UCSD-AML1 (cell line): Measurements from ENCODE around the gene TRIM9.
"Not testable (repeated sequence)": the region's sequence is repeated elsewhere in the genome, so short reads cannot be mapped to it uniquely, and the experiment has no call there.

Experiments
- DNase-seq: peaks from one replicate; lab custom pipeline; 2025; ENCODE audit not compliant: unreplicated experiment; lab: John Stamatoyannopoulos, UW

TRIM9 gene

DNA sequence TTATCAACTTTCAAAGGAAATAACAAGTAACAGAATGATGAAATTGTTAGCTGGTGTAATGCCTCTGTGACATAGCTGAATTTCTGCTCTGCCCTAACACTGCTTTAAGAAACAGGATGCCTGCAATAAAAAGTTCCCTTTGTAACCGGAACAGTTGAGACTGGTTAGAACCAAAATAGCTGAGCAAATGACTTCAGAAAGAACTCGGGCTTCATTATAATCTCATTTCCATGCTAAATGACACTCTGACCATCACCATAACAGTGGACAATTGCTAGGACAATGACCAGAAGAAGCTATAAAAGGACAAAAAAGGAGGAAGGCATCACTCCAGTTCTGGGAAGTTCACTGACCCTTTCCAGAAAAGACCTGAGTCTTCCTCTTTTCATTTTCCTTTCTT lies 127.1 kb downstream of the TRIM9 start:
- DNase-seq: no peak

DNA sequence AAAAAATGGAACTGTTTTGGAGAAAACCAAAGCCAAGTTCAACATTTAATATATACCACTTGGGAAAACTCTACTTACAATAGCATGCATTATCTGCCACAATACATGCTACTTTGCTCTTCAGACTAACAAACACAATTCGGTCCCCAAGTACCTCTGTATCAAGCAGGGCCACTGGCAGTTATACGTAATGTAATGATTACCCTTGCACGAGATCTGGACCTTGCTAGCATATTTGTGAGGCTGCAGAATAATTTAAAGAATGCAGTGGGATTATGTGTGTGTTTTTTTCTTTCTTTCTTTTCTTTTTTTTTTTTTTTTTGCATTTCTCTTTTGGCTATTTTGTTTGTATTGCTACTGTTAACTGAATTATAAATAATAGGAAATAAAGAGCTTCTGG lies 127.8 kb downstream of the TRIM9 start:
- no peak for DNase-seq

DNA sequence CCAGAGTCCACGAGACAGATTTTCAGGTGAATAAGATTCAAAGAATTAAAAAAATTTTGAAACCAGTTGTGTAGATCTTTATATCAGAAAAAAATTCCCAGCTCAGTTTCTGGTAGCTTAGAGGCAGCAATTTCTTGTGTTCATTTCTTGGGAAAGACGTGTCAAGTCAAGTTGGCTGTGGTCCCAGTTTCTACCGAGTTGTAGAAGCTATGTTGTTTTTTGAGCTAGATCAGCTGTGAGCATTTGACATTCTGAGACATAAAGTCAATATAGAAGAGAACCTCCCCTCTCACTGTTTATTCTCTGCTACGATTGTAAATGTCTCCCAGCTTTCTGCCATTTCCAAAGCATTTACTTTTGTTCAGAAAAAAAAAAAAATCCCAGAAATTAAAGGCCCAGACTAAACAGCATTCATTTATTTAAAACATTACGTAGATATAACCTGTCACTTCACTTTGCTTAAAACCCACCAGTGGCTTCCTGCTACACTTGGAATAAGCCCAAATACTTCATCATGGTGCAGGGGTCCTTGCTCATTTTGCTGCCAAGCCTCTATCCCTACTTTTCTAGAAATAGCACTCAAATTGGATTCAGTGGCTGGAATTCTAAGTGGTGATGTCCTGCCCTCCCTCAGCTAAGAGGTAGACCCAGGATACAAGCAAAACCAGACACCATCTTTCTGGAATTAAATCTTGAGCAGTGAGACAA lies 130.1 kb downstream of the TRIM9 start:
- DNase-seq: no peak

DNA sequence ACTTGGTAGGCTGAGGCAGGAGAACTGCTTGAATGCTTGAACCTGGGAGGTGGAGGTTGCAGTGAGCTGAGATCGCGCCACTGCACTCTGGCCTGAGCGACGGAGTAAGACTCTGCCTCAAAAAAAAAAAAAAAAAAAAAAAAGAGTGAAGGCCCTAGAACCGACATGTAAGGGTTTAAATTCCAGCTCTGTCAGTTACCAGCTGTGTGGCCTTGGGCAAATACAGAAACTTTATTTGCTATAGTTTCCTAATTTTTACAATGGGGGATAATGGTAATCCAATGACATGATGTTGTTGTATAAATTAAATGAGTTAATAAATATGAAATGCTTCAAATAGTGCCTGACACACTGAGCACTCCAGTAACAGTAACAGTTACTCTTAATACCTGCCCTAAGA lies 131.0 kb downstream of the TRIM9 start:
- DNase-seq: no peak

DNA sequence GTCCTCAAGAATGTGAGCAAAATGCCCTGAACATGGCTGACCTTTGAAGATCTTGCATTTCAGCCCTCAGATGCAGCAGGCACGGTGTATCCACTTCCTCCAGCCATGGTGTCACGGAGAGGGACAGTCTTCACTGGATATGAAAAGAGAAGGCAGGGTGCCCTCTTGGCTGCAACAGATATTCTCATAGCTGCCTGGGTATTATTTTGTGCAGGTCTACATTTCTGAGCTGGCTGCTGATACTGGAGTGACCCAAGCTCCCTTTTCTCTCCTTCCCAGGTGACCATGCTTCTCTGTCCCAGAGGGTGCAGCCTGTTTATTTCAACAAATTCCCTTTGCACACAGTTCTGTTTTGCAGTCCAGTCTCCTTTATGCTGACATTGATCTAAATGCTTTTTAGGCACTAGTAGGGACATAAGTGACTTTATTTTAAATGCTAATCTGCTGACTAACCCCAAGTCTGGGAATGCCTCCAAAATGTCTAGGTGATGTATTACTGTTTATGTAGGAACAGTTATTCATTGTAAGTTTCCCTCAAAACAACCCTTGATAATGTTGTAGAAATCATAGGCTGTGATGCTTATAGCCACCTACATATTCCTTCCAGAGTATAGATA lies 133.2 kb downstream of the TRIM9 start:
- no peak for DNase-seq

DNA sequence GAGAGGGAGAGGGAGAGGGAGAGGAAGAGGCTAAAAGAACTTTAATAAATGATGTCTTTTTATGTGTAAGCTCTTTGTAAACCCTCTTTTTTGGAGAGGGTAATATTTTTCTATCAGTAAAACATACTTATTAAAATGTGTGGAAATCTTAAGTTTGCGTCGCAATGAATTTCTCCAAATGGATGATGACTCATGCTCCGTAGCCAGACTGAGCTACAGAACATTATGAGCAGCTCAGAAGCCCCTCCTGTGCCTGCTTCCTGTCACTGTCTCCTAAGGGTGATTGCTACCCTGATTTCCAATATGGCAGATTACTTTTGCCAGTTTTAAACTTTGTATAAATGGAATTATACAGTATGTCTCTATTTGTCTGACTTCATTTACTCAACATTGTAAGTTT lies 137.6 kb downstream of the TRIM9 start:
- DNase-seq: no peak

DNA sequence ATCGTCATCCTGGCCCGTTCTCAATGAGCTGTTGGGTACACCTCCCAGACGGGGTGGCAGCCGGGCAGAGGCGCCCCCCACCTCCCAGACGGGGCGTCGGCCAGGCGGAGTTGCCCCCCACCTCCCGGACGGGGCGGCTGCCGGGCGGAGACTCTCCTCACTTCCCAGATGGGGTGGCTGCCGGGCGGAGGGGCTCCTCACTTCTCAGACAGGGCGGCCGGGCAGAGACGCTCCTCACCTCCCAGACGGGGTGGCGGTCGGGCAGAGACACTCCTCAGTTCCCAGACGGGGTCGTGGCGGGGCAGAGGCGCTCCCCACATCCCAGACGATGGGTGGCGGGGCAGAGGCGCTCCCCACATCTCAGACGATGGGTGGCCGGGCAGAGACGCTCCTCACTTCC lies 138.5 kb downstream of the TRIM9 start:
- not testable (repeated sequence) for DNase-seq

DNA sequence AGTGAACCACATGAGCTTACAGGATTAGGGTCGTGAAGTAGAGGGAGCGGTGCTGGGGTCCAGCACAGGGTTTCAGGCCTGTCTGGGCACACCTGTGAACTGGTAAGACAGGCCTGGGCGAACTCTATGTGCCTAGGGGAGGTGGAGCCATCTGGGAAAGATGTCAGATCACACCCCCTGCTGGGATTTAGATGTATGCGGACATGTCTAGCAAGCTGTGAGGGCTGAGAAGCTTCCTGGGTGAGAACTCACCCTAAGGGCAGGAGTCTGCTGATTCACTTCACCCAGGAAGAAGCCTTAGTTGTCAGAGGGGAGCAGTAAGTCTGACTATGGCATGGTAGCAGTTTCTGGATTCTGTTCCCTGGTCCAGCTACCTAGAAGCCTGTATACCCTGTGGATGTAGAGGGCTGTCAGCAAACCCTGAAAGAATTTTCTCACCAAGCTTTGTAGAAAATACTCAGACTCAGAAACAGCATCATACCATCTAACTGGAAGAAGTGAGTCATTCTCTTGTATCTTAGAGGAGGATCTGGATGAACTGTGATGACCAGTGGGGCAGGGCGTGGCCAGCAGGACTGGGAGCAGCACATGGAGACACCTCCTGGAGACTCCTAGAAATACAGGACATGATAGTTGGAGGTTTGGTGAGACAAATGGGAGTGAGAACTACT lies 139.4 kb downstream of the TRIM9 start:
- DNase-seq: peak; percentile 51

DNA sequence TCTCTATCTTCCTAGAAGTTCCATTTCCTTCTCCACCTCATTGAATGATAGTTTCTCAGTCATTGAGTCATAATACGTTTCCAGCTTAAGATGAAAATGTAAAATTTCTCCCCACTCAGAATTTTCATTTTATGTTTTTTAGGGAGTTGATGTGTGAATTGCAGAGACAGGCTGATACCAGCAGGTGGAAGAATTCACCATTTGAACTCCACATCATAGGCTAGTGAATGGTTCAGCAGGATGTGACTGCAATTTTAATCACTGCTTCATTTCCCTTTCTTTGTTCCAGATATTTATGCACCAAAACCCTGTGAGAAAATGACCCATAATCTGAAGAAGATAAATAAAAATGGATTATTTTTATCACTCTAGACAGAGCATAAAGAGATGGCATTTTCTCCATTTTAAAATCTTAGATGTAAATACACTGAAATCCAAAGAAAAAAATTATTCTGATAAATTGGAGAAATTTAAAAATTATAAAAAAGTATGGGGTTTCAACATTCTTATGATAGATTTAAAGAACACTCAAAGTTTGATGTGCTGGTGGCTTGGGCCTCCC lies 140.0 kb downstream of the TRIM9 start:
- no peak for DNase-seq

DNA sequence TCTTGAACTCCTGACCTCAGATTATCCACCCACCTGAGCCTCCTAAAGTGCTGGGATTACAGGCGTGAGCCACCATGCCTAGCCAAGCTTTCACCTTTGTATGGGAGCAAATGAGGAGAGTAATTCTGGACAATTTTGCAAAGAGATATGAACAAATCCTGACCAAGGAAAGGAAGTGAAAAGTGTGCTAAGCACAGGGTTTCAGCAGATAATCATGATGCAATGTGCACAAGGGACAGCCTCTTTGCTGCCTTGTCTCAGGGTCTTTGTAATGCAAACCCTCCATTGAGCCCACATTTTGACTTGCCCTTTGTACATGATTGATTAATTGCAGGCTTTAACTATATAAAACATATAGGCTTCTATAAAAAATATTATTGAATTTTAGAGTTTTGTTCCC lies 141.4 kb downstream of the TRIM9 start:
- no peak for DNase-seq

DNA sequence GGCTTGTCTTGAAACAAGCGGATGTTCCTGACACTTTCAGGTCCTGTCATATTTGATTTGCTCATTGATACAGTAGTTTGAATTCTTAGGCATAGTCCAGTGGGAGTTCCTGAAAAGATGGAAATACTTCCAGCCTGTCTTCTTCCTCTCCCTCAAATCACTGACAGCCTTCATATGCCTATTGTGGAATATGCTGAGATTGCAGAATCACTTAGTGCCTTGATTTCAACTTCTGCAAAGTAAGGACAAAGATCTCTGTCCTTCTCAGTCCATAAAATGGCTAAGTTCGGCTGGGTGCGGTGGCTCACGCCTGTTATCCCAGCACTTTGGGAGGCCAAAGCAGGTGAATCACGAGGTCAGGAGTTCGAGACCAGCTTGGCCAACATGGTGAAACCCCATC lies 143.9 kb downstream of the TRIM9 start:
- no peak for DNase-seq

DNA sequence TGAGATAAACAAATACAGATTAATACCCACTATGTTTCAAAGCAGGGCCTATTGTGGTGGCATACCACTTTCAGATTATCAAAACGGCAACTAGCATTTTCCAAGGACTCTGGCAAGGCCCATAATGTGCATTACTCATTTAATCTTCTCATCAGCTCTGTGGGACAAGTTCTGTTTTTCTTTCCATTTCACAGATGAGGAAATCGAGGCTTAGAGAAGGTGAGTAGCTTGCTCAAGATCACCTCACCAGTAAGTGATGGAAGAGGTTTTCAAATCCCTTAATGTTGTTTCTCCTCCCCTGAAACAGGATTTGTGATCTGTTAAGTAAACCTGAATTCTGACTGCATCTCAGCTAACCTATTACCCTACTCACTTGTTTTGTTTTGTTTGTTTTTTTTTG lies 146.7 kb downstream of the TRIM9 start:
- no peak for DNase-seq

DNA sequence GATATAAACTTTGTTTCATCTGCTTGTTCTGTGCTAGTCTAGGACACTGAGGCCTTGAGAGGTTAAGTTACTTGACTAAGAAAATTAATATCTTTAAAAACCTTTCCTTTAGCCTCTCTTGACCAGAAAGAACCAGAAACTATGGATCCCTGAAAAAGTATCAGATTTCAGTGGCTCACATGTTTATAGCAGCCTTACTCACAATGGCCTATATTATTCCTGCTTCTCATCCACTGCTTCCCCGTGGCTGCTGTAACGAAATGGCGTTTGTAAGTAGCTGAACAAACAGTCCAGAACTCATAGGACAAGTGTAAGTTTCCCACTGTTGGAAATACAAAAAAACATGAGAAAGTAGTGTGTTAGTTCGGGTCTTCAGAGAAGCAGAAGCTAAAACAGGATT lies 147.5 kb downstream of the TRIM9 start:
- DNase-seq: no peak

DNA sequence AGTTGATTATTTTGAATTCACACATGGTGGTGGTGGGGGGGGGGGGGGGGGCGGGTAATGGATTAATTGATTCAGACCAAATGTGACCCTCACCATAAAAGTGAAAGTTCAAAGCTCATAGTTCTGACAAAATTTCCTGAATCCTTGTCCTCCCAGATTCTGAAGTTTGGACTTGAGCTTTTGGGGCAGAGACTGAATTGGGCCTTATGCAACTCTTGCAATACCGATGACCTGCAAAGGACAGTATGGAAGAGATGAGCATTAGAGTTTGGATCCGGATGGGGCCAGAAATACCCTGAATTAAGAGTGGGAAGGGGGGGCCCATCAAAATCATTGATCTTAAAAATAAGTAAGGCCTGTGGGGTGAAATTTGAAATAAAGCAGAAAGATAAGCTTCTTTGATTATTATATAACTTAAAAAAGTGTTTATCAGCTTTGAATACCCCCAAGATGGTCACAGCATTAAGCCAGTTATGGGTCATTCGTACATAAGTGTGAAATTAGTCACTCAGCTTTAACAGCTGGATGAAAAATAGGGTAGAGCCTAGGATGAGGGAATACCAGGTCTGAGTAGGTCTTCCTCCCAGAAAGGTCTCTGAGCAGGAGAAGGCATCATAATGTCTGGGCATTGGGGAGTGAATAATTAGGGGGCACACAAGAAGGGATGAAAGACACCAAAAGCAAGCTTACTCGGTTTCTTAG lies 148.5 kb downstream of the TRIM9 start:
- DNase-seq: no peak

DNA sequence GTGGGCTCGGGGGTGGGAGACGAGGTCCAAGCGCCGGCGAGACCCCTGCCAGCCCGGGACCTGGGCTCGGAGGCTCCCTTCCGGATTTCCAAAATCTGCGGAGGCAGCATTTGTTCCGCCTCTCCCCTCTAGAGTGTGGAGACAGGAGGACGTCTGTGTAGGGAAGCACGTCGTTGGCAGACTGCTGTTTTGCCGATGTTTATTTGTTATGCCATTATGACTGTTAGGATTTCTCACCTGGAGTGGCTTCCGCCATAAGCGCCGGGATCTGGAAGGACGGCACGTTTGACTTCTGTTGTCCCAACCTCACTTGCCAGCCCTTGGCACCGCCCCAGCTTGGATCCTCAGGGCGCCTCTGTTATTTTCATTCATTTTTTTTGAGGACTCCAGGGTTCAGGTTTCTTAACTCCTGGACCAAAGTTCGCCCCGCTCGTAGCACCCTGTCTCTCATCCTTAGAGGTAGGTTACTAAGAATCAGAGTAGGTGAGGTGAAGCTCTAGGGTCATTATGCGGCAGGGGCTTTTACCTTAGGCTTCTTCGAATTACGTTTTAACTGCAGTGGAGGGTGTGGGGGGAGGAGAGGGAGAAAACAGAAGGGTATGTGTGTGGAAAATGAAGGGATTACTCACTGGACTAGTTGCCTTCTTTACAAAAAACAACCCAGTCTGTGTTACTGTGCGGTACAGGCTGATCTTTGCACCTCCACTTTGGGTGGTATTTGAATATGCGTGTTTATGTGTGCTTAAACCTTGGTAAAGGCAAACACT lies 150.1 kb downstream of the TRIM9 start:
- DNase-seq: peak; percentile 38

DNA sequence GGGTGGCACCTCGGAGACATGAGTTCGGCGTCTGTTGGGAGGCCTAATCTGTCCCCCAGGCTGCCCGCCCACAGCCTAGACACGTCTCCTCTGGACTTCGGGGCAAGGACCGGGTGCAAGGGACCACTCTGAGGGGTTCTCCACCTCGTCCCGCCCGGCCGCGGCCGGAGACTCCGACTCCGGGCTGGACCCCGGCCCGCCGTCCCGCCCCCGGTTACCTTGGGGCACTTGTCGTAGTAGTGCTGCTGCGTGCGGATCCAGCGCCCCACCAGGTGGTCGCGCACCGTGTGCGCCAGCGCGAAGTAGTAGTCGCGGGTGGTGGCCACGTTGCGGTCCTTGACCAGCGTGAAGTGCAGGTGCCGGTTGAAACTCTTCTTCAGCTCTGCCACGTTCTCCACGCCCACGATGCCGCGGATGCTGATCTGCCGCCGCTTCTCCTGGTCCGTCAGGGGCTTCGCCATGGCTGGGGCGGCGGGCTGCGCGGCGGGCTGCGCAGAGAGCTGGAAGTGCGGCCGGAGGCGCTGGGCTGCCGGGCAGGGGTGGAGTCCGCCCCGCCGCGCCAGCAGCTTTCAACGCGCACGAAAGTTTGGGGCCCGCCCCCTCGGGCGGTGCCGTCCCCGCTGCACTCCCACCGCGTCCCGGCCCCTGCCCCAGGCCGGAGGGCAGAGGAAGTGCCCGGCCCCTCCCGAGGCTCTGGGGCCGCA lies 150.8 kb downstream of the TRIM9 start, which contains the start of gene PYGL:
TSS of gene PYGL (minus strand) at position 541 of the 704 bp plus-strand sequence. CDS start at position 461, 80 bp downstream.
- peak; percentile 71 for DNase-seq

DNA sequence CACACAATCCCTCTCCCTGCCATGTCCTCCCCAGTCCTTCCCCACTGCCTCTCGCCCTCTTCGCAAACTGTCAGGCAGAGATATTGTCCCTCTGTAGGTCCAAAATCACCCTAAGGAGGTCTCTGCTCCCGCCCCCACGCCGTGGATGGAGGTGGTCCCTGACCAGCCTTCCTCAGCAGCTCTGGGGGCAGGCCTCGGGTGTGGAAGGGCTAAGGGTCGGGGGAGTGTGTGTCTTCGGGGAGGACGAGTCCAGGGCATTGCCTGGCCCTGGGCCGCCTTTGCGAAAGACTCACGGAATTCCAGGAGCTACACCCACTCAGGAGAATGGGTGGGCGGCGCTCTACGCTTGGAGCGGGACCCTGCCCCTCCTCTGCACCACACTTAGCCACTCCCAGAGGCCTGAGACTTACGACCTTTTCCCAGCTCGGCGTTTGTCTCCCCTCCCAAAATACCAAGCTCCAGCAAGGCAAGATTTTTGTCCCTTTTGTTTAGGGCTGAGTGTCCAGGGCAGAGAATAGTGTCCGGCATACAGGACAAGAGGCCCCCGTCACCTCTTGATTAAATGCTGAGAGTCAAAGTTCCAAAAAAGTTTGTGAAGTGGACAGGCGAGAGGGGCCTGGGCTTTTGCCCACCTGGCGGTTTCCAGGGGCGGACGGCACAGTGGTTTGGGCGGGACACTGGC lies 151.5 kb downstream of the TRIM9 start:
- peak; percentile 24 for DNase-seq

DNA sequence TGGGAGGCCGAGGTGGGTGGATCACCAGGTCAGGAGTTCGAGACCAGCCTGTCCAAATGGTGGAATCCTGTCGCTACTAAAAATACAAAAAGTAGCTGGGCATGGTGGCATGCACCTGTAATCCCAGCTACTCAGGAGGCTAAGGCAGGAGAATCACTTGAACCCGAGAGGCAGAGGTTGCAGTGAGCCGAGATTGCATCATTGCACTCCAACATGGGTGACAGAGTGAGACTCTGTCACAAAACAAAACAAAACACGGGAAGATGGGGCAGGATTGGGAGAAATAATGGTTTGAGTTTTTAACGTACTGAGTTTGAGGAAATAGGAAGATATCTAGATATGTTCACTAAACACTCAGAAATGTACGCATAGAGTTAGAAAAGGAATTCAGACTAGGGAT lies 153.3 kb downstream of the TRIM9 start:
- DNase-seq: not testable (repeated sequence)

DNA sequence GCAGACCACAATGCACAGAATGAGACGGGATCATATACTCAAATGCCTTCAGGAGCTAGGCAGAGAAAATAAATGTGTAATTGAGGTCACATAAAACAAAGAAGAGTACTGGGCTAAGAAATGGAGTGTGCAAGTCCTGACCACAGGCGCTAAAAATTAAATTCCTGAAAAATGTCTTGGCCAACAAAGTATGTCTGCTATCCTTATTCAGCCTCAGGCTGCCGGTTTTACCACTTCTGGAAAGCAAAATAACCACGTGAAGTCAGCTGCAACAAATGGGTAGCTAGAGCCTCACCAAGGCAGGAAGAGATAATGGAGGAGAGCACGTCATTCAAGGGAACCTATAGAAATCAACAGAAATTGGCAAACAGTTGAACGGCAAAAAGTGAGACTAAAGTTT lies 153.8 kb downstream of the TRIM9 start:
- no peak for DNase-seq
